Upper lobe of left lung (tissue), 4 donors: ENCODE results near the gene DIAPH2.

Source experiments
- CTCF ChIP-seq, 6 experiments: fragments of 450-650 bp in 4 of 6; fragments of 200-600 bp in 2 of 6; sonication (generic) in 2 of 6; IDR thresholded peaks; one replicate each; pipeline ENCODE4 v1.5.1; 2016 to 2019; ENCODE audit warnings: antibody characterized with exemption in 6 of 6
- POLR2A ChIP-seq, 4 donors: fragments of 450-650 bp; IDR thresholded peaks; one replicate each; pipeline ENCODE4 v1.5.1; 2016 to 2017; ENCODE audit warnings: antibody characterized with exemption in 4 of 4, mild to moderate bottlenecking in 2 of 4

DNA sequence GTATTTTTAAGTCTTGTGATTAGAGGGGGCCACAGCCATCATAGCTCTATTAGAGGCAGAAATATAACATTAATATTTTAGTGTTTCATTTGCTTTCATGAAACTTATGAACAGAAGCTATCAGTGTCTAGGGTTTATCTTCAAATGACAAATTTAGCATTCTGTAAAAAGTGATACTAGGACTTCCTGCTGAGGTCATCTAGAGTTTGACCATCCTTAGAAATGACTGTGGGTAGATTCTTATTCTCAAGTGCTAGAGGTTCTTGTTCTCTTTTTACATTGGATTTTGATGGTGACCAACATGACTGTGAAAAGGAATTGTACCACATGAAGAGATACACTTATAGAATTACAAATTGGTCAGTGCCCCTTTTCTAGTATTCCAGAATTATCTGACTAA is 767.6 kb downstream of the DIAPH2 start:
- TF ChIP-seq CTCF (IDR thresholded peaks at IDR 0.05) (no peak), POLR2A (IDR thresholded peaks at IDR 0.05) (no peak)
